Fibroblast of skin of back (primary cell): Measurements from ENCODE around the gene P2RX6.

Experiments used
- DNase-seq: peaks from one replicate; pipeline ENCODE4 v3.0.0-alpha.2; 2013

Gene P2RX6

DNA sequence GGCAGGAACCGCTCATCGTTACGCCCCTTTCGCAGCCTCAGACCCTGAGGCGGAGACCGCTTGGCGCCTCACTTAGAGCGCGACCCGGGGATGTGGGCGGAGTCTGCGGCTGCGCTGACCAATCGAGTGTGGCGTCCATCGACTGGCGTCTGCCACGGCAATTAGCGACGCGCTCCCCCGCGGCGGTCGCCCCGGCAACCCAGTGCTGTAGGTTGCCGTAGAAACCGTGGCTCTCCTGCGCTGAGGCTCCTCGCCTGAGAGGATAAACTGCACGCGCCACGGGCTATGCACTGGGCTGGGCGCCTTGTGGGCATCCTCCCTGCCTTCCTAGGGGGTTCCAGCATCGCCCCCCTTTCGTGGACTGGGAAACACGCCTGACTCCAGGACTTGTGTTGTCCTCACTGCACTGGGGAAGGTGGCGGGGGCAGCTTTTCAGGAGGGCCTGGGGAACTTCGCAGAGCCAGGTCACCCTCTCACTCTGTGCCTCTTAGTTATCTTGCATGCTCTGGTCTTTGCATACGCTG, 701 bp upstream of the P2RX6 start:
- peak; percentile 91 for DNase-seq

DNA sequence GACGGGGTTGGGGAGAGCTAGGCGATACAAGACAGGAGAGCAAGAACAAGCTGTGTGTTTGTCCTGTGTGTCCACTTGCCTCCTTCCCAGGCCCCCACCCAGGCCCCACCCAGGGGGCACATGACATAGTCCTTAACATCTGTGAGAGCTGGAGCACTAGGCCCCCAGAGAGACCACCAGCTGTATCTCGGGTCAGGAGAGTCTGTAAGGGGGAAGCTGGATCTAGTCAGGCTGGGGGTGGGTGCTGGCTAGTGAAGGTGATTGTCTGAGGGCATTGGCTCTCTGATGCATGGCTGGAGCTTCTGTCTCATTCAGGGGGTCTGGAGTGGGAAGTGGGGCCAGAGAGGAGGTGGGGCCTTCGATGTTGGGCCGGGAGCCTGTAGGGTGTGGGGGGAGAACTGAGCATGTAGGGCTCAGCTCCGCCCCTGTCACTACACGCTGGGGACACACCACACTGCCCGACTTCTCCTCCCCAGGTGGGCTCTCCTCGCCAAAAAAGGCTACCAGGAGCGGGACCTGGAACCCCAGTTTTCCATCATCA, 571 bp downstream of the P2RX6 start:
- no peak for DNase-seq

DNA sequence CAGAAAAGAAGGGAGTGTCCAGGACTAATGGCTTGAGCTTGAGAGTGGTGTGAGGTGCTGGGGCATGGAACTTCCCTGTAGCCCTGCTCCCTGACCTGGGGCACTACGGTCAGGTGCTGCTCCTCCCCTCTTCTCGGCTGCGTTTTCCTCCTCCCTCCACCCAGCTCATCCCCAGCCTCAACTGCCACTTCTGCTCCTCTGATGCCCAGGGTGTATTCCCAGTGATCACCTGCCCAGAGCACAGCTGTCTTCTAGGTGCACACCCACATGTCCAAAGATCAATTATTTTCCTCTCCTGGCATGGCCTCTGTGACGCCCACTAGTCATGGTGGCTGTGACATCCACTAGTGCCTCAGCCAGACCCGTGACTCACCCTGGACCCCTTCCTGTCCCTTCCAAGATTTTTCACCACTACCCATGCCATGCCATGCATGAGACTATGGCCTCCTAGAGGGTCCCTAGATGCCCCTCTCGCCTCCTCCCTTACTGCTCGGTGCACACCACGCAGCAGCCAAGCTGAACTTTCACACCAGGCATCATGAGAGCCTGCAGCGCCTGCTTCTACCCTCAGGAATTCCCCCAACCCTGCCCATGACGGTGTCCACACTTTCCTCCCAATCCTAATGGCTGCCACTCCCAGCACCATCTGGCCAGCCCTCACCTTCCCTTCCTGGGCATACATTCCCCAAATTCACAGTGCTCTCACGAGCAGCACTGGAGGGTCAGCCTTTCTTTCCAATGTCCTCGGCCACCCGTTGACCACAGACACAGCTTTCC, 1.9 kb downstream of the P2RX6 start:
- DNase-seq: no peak

DNA sequence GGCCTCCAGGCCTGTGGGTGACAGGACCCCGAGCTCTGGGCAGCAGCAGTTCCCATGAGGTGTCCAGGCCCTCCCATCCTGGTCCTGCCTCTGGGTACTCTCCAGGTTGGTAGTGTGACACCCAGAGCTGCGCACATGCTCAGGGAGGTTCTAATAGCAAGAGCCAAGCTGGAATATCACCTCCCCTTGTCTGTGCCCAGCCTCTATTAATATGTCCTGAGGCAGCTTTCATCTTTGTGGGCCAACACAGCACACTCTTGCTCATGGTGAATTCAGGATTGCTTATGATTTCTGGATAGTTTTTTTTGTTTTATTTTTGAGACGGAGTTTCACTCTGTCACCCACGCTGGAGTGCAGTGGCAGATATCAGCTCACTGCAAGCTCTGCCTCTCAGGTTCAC, 3.3 kb downstream of the P2RX6 start:
- no peak for DNase-seq

DNA sequence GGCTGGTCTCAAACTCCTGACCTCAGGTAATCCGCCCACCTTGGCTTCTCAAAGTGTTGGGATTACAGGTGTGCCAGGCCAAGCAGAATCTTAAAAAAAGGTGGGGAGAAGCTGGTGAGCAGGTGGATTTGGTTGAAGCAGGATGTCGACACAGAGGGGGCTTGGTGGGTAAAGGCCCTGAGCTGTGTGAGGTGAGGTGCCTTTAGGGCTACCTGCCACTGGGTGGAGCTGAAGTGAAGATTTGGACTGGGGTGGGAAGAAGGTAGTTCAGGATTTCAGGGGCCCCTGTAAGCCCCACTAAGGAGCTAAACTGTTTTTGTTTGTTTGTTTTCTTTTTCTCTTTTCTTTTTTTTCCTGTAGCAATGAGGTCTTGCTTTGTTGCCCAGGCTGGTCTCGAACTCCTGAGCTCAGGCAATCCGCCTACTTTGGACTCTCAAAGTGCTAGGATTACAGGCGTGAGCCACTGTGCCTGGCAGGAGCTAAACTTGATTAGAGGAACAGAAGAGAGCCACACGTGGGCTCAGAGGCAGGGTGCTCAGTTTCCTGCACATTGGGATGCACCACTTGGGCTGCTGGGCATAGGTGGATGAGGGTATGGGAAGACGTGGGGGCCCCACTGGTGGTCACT, 6.0 kb downstream of the P2RX6 start:
- no peak for DNase-seq

DNA sequence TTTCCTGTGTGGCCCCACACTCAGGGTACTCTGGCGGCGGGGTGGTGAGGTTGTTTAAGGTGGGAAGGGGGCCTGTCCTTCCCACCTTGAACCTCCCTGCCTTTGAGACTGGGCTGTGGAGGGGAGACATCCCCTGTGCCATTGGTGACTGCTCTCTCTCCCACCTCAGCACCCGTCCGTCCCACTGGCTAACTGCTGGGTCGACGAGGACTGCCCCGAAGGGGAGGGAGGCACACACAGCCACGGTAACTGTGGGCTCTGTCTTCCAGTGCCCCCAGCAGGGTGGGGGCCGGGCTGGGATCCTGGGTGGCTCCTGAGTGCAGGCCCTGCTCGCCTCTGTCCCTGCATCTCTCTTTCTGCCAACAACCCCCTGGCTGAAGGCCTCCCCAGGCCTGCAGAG, 7.5 kb downstream of the P2RX6 start:
- no peak for DNase-seq

DNA sequence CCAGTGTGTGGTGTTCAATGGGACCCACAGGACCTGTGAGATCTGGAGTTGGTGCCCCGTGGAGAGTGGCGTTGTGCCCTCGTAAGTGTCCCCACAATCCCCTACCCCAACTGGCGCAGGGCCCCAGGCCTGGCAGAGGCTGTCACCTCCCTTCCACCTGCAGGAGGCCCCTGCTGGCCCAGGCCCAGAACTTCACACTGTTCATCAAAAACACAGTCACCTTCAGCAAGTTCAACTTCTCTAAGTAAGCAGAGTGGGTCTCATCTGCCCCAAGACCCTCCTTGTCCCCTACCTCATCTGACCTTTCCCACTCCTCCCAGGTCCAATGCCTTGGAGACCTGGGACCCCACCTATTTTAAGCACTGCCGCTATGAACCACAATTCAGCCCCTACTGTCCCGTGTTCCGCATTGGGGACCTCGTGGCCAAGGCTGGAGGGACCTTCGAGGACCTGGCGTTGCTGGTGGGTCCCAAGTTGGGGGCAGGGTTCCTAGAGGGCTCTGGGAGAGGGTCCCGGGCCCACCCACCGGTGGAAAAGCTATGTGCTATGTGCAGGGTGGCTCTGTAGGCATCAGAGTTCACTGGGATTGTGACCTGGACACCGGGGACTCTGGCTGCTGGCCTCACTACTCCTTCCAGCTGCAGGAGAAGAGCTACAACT, 8.1 kb downstream of the P2RX6 start:
- DNase-seq: no peak

DNA sequence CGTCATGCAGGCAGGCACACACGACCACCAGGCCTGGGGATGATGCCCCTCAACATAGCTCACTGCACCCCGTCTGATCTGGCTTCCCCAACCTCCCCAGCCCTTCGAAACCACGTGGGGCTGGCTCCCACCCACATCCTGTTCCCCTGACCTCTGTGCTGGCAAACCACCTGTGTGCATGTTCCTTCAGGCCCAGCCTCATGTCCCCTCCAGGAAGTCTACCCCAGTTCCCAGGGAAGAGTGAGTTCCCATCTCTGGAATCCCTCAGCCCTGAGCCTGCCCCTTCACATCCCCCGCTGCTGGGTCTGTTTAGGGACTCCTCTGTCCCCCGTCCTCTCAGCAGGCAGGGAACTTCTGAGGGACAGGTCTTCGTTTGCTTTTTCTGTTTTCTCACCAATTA, 10.3 kb downstream of the P2RX6 start:
- DNase-seq: no peak

DNA sequence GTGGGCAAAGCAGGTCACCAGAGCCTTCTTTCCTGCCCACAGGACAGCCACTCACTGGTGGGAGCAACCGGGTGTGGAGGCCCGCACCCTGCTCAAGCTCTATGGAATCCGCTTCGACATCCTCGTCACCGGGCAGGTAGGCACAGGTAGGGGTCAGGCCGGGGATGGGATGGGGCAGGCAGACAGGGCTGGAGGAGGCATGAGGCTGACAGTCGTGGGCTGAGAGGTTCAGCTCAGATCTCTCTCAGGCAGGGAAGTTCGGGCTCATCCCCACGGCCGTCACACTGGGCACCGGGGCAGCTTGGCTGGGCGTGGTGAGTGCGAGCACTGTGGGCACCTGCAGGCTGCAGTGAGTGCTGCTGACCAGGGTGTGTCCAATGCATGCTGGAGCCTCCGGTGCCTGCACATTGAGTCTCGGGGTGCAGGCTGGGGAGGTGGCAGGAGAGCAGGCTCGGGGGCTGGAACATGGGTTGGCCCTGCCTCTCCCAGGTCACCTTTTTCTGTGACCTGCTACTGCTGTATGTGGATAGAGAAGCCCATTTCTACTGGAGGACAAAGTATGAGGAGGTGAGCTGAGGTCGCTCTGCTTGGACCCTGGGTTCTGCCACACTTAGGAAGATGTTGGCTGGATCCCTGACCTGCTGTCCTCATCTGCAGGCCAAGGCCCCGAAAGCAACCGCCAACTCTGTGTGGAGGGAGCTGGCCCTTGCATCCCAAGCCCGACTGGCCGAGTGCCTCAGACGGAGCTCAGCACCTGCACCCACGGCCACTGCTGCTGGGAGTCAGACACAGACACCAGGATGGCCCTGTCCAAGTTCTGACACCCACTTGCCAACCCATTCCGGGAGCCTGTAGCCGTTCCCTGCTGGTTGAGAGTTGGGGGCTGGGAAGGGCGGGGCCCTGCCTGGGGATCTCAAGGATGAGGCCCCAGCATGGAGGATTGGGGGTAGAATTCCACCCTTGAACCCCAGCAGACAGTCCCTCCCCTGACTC, 11.1 kb downstream of the P2RX6 start:
- no peak for DNase-seq

DNA sequence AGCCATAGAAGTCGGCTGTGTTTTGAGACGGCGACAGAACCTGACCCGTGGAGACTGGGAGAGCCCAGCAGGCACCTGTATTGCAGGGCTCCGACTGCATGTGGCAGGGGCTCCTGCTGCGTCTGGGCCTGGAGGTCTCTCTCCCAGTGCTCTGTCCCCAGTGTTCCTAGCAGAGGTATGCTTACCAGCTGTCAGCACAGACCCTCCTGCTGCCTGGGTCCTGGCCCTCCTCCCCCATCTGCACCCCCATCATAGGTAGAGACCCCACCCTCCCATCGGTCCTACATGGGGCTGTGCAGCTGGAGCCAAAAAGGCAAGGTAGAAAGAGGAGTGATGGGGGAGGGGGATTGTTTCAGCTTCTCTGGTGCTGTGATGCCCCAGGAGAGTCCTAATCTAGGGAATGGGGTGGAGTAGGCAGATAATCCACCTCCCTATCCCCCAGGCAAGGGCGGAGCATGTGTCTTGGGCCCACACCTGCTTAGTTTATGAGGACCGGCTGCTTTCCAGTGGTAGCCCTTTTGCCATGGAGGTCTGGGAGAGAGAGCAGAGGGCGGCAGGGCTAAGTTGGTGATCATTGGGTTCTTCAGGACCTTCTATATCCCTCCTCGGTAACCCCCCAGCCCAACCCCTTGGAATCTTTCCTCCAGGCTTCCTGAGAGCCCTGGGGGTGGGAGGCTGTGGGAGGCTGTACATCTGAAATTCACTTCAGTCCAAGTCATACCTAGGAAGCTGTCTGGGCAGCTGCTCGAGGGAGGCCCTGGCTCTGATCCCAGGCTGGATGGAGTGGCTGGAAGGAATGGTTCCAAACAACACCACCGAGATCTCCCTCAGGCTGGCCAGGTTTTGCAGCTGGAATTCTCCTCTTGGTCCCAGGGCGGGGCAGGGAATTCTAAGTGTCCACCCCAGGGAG, 12.1 kb downstream of the P2RX6 start:
- DNase-seq: peak; percentile 26

DNA sequence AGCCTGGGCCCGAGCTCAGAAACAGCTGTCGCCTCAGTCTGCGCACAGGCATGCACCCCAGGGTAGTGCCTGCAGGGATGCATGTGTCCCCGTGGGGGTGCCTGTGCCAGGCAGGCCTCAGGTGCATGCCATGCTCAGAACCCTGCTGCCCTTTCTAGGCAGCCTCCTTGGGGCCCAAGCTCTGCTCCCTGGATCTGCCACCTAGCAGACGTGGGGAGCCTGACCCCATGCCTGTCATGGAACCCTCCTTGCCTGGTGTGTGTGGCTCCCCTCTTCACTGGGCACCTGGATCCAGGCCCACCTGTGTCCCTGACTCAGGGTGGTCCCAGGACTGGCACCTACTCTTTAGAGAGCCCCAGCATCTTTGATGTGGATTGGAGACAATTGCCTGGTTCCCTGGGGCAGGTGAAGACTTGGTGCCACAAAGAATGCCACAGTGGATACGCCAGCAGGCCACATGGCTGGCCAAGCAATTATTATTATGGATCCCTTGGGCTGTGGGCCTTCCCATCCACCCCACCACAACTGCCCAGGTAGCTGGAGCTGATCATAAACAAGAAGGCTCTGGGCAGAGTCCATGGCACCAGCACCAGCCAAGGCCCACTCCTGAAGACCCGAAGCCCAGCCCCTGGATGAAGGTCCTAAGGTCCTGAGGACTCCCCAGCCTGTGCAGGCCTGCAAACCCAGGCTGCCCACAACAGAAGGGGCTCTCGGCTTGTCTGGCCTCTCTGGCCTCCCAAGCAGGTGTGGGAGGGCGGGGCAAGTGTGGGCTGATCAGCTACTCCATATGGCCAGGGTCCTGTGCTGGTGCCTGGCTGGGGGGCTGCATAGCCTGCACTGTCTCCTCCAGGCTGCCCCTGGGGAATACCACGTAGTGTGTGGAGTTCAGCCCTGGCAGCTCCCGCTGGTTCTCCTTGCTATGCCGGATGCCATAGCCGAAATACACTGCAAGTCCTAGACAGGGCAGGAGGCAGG, 13.6 kb downstream of the P2RX6 start:
- DNase-seq: no peak

DNA sequence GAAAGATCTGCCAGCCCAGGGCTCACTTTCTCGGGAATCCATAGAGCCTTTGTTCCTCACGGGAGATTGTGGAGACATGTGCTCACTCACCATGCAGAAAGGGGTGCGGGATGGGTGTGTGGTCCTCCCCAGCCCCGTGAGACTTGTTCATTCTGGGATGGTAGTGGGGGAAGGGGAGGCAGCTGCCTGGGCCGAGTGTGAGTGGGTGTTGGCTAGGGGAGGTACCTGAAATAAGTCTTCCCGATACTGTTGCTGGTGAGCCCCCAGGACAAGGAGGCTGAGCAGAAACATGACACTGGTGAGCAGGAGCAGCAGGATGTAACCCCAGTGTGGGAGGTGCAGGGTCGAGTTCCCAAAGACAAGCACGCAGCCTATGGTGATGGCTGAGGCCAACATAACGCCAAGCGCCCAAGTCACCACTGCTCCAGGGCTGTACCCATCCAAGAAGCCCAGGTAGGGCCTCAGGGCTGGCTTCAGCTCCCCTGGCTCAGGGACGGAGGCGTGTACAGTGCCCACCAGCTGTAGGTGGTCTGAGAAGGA, 14.6 kb downstream of the P2RX6 start:
- no peak for DNase-seq

DNA sequence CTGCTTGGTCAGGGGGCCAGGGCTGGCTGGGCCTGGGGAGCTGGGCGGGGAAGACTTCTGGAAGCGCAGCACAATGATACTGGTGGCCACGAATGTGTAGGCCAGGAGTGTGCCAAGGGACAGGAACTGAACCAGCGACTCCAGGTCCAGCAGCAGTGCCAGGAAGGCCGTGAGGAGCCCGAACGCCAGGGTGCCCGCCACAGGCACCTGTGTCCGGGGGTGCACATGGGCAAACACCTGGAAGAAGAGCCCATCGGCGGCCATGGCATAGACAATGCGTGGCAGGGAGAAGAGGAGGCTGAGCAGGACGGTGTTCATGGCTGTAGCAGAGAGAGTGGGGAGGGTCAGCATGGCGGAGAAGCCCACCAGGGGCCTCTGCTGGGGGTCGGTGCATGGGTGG, 15.1 kb downstream of the P2RX6 start:
- no peak for DNase-seq

DNA sequence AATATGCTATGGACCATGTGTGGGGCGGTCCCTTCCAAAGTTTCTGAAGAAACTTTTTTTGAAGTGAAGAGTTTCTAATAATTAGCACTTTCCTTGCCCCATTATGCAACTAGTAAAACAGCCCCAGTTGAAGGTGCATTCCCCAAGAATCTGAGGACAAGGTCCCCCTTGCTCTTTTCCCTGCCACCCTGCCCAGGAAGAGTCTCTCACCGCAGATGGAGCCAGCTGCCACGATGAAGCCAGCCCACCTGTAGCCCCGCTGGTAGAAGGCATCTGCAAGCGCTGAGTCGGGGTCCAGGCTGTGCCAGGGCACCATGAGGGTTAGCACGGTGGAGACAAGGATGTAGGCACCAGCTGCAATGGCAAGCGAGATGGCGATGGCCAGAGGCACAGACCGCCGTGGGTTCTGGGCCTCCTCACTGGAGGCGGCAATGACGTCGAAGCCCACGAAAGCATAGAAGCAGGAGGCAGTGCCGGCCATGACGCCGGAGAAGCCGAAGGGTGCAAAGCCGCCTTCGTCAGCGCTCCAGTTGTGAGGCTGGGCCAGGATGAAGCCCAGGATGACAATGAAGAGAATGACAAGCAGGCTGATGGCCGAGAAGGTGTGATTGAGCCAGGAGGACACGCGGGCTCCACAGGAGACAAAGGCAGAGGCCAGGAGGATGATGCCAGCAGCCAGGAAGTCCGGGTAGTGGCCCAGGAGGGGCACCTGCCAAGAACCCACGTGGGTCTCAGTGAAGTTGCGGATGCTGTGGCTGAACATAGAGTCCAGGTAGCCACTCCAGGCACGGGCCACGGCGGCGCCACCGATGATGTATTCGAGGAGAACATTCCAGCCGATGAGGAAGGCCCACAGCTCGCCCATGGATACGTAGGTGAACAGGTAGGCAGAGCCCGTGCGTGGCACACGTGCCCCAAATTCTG, 15.9 kb downstream of the P2RX6 start:
- no peak for DNase-seq

DNA sequence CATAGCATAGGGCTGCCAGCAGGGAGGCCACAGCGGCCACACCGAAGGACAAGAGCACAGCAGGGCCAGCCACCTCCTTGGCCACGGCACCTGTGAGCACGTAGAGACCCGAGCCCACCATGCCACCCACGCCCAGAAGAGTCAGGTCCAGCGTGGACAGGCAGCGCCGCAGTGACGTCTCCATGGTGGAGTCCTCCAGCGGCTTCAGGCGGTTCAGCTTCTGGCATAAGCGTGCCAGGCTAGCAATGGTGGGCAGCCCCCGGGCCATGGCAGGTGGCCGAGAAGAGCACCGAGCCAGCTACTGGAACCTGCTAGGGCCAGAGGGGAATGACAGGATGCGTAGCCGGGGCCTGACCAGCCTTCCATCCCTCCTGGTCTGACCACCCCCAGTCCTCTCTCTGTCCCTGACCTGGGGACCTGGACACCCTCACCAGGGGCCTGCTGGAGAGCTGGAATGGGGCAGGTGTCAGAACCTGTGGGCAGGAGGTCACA, 16.6 kb downstream of the P2RX6 start:
- no peak for DNase-seq

DNA sequence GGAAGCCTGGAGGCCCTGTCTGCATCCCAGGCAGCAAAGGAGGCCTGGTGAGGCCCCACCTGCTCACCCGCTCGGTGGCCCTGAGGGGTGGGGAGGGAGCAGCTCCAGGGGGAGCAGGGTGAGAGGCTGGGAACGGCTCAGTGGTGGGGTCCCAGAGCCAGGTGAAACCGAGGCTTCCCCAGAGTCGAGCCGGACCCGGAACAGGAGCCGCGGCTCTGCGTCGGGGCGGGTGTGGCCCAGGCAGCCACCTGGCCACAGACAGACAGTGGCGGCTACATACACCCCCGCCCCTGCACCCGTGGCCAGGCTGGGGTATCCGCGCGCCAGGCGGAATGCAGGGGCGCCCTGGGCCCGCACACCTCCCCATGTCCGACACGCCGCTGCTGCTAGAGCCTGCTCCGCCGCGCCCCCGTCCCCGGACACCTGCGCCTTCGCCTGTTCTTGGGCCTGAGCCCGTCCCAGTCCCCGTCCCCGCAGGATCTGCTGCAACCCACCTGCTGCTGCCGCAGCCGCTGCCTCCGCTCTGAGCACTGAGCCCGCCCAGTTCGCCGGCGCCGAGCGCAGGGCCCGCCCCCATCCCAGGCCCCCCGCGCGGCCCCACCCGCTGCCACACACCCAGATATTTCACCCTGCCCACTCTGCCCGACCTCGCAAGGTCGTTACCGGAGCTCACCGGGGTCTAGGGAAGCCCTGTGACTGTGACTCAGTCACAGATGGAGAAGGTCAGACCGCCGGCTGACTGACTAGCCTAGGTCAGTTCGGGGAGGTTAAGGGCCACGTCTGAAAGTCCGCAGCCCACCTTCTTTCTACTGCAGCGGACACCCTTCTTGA, 17.3 kb downstream of the P2RX6 start, which contains the start of gene SLC7A4:
Gene SLC7A4 (minus strand): TSS at position 525 of the 831 bp plus-strand sequence. CDS start 749 bp downstream, outside the sequence.
- DNase-seq: no peak
